Uterus (tissue), 2 donors: ENCODE data around the gene CBLB.
"Not testable (repeated sequence)": the region's sequence is repeated elsewhere in the genome, so short reads cannot be mapped to it uniquely, and the experiment has no call there.

ENCODE experiments used
- POLR2A ChIP-seq, 2 donors: fragments of 450-650 bp; IDR thresholded peaks; one replicate each; pipeline ENCODE4 v1.6.1; 2016; ENCODE audit warnings: antibody characterized with exemption in 2 of 2, mild to moderate bottlenecking in 1 of 2, moderate library complexity in 1 of 2
- TF ChIP-seq, protein P1 (sequence below), 4 experiments: fragments of 200-600 bp in 2 of 4; fragments of 450-650 bp in 2 of 4; sonication (generic) in 2 of 4; IDR thresholded peaks; one replicate each; pipeline ENCODE4 v1.5.1; 2016 to 2019; ENCODE audit warnings: antibody characterized with exemption in 4 of 4, mild to moderate bottlenecking in 2 of 4, moderate library complexity in 1 of 4

GRCh38 chr3:105815331-105815730 lies 53.5 kb downstream of the CBLB start:
- TF ChIP-seq, protein P1, sequence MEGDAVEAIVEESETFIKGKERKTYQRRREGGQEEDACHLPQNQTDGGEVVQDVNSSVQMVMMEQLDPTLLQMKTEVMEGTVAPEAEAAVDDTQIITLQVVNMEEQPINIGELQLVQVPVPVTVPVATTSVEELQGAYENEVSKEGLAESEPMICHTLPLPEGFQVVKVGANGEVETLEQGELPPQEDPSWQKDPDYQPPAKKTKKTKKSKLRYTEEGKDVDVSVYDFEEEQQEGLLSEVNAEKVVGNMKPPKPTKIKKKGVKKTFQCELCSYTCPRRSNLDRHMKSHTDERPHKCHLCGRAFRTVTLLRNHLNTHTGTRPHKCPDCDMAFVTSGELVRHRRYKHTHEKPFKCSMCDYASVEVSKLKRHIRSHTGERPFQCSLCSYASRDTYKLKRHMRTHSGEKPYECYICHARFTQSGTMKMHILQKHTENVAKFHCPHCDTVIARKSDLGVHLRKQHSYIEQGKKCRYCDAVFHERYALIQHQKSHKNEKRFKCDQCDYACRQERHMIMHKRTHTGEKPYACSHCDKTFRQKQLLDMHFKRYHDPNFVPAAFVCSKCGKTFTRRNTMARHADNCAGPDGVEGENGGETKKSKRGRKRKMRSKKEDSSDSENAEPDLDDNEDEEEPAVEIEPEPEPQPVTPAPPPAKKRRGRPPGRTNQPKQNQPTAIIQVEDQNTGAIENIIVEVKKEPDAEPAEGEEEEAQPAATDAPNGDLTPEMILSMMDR (IDR thresholded peaks at IDR 0.05): not testable (repeated sequence)
- not testable (repeated sequence) for TF ChIP-seq POLR2A (IDR thresholded peaks at IDR 0.05)
